DOHH2 (cell line): ENCODE measurements around the gene OR56A5.

ENCODE experiments used
- CTCF ChIP-seq: fragments of 200-600 bp; sonication (generic); IDR thresholded peaks from one replicate; pipeline ENCODE4 v1.5.1; 2014; ENCODE audit warnings: antibody characterized with exemption, mild to moderate bottlenecking, low read depth, low read length; ENCODE audit not compliant: poor library complexity, severe bottlenecking
- EZH2phosphoT487 ChIP-seq: fragments of 200-600 bp; sonication (generic); IDR thresholded peaks from 2 replicates; pipeline ENCODE4 v1.6.1; 2017; ENCODE audit warnings: borderline replicate concordance, mild to moderate bottlenecking, antibody characterized with exemption, low read length, moderate library complexity, mixed read lengths

- TF ChIP-seq CTCF (no peak), EZH2phosphoT487 (no peak)
These were observed 45.4 kb downstream of the OR56A5 start for GRCh38 chr11:5922749-5923426.
